Endothelial cell of umbilical vein (primary cell): ENCODE results near the gene HOXD8. TPM values are rescaled to one million over a fixed set of nuclear protein-coding genes. Genes with fewer than 3 reads are reported as not detected.

Source experiments
- BruUV-seq: library from RNA; stranded (reverse); fragments of 400-500 nt; replicated peaks from 2 replicates; lab custom pipeline; 2021; lab: Mats Ljungman, UMichigan
- CTCF ChIA-PET: fragments of 300-600, 350-600 bp; sonication (Branson Sonifier 250); formaldehyde crosslinking; loops from one replicate; lab custom pipeline; 2021; ENCODE audit warnings: antibody characterized with exemption, inconsistent platforms; lab: Charles Lee
- POLR2A ChIA-PET: fragments of 300-600, 350-600 bp; sonication (Branson Sonifier 250); formaldehyde crosslinking; loops from one replicate; lab custom pipeline; 2021; ENCODE audit warnings: antibody characterized with exemption, inconsistent platforms; lab: Charles Lee
- DNase-seq: peaks from one replicate; pipeline ENCODE4 v3.0.0-alpha.2; 2011; ENCODE audit warnings: low read depth, low spot score
- FAIRE-seq: peaks from 2 replicates; lab custom pipeline; 2011; peaks lifted over from hg19 to GRCh38; lab: Jason Lieb, UNC
- H2AFZ ChIP-seq: 2 replicates; pipeline ENCODE4 v1.6.0; 2012; ENCODE audit warnings: low read depth, low read length, control low read depth, inconsistent platforms
- H3K27ac ChIP-seq: 2 replicates; pipeline ENCODE4 v1.5.1; 2011; ENCODE audit warnings: low read depth, mild to moderate bottlenecking, control low read depth, low read length, moderate library complexity; ENCODE audit not compliant: insufficient read depth
- H3K27me3 ChIP-seq, 2 experiments: 2 replicates each; pipeline versions ENCODE4 v1.6.0 to v1.6.1; 2011; ENCODE audit warnings: low read length in 2 of 2, mixed read lengths in 1 of 2; ENCODE audit not compliant: control insufficient read depth in 2 of 2, insufficient read depth in 2 of 2
- H3K36me3 ChIP-seq, 2 experiments: 2 replicates in 1 of 2; 3 replicates in 1 of 2; pipeline ENCODE4 v1.5.1; 2011; ENCODE audit warnings: low read length in 2 of 2, mild to moderate bottlenecking in 1 of 2, moderate library complexity in 1 of 2; ENCODE audit not compliant: control insufficient read depth in 2 of 2, insufficient read depth in 2 of 2; ENCODE audit errors: extremely low read depth in 1 of 2
- H3K4me1 ChIP-seq: 3 replicates; pipeline ENCODE4 v1.5.1; 2011; ENCODE audit warnings: mild to moderate bottlenecking, low read length; ENCODE audit not compliant: control insufficient read depth, insufficient read depth; ENCODE audit errors: extremely low read depth
- H3K4me2 ChIP-seq: 2 replicates; pipeline ENCODE4 v1.6.1; 2011; ENCODE audit warnings: low read length, control low read depth, mixed read lengths; ENCODE audit not compliant: insufficient read depth
- H3K4me3 ChIP-seq, 3 experiments: fragments of 200-600 bp in 1 of 3; sonication (generic), shearing (Covaris generic) in 1 of 3; replicated peaks in 1 of 3; 2 replicates each; pipeline ENCODE4 v1.5.1; 2011 to 2016; ENCODE audit warnings: control low read depth in 3 of 3, low read length in 3 of 3, mild to moderate bottlenecking in 2 of 3, inconsistent platforms in 1 of 3, low read depth in 1 of 3, moderate library complexity in 1 of 3; ENCODE audit not compliant: insufficient read depth in 1 of 3
- H3K79me2 ChIP-seq: 2 replicates; pipeline ENCODE4 v1.6.0; 2012; ENCODE audit warnings: low read length, inconsistent platforms; ENCODE audit not compliant: control insufficient read depth, insufficient read depth
- H3K9ac ChIP-seq: replicated peaks from 2 replicates; pipeline ENCODE3; 2011; ENCODE audit warnings: low read length, control low read depth; ENCODE audit not compliant: insufficient read depth; ENCODE audit errors: extremely low read depth
- H3K9me1 ChIP-seq: replicated peaks from 3 replicates; pipeline ENCODE4 v1.6.0; 2011; ENCODE audit warnings: mild to moderate bottlenecking, low read length; ENCODE audit not compliant: control insufficient read depth, insufficient read depth; ENCODE audit errors: extremely low read depth
- H3K9me3 ChIP-seq: replicated peaks from 2 replicates; pipeline ENCODE4 v1.5.1; 2012; ENCODE audit warnings: low read length, inconsistent platforms; ENCODE audit not compliant: control insufficient read depth, insufficient read depth
- H4K20me1 ChIP-seq: replicated peaks from 2 replicates; pipeline ENCODE3; 2011; ENCODE audit warnings: mild to moderate bottlenecking, low read length; ENCODE audit not compliant: control insufficient read depth, insufficient read depth; ENCODE audit errors: extremely low read depth
- EZH2 ChIP-seq: IDR thresholded peaks from 2 replicates; pipeline ENCODE4 v1.6.1; 2012; ENCODE audit warnings: borderline replicate concordance, low read depth, mild to moderate bottlenecking, moderate library complexity, low read length, inconsistent platforms; ENCODE audit not compliant: severe bottlenecking
- FOS ChIP-seq: IDR thresholded peaks from 2 replicates; pipeline ENCODE4 v1.6.1; 2011; ENCODE audit warnings: mild to moderate bottlenecking, low read length, moderate library complexity, borderline replicate concordance; ENCODE audit not compliant: insufficient read depth
- GATA2 ChIP-seq: IDR thresholded peaks from 2 replicates; pipeline ENCODE4 v1.7.0; 2011; ENCODE audit warnings: low read depth, mild to moderate bottlenecking, moderate library complexity, mixed read lengths, low read length; ENCODE audit not compliant: insufficient read length, insufficient read depth
- JUN ChIP-seq: IDR thresholded peaks from 2 replicates; pipeline ENCODE4 v1.6.1; 2011; ENCODE audit warnings: borderline replicate concordance, low read depth; ENCODE audit not compliant: insufficient read length, insufficient read depth
- MAX ChIP-seq: IDR thresholded peaks from 2 replicates; pipeline ENCODE4 v1.6.1; 2011; ENCODE audit not compliant: insufficient read depth, insufficient read length
- MYC ChIP-seq: IDR thresholded peaks from one replicate; pipeline ENCODE4 v1.6.1; 2011; ENCODE audit warnings: mild to moderate bottlenecking, low read depth, low read length
- POLR2A ChIP-seq: IDR thresholded peaks from 2 replicates; pipeline ENCODE4 v1.6.1; 2012; ENCODE audit warnings: low read depth, mild to moderate bottlenecking, control low read depth, low read length
- POLR2AphosphoS5 ChIP-seq: IDR thresholded peaks from 2 replicates; pipeline ENCODE4 v1.6.1; 2012; ENCODE audit warnings: low read depth, mild to moderate bottlenecking, control low read depth, low read length, moderate library complexity; ENCODE audit not compliant: insufficient read depth
- dilution Hi-C: fragments of 300-500 bp; cut with MboI; formaldehyde crosslinking; loops from one replicate; pipeline ENCODE4 v1.15.0; 2019; ENCODE audit warnings: low sequenced_read_pairs; ENCODE audit not compliant: extremely low pct_ligation_motif_present
- intact Hi-C: fragments of 100-400 bp; cut with micrococcal nuclease; formaldehyde crosslinking; loops from one replicate; pipeline ENCODE4 v1.10.0; 2022
- polyA plus RNA-seq, 4 experiments: library from polyadenylated mRNA; depleted of rRNA in 3 of 4; stranded (reverse) in 3 of 4; unstranded in 1 of 4; fragments of >200 nt; gene quantifications; 2 replicates each; pipeline versions ENCODE4 v1.2.1 to v1.2.3, GENCODE V29; 2011 to 2012; ENCODE audit warnings: missing spikeins in 1 of 4
- total RNA-seq: library from RNA; stranded (reverse); gene quantifications from 2 replicates; pipeline ENCODE4 v1.2.3, GENCODE V29; 2021
- TF ChIP-seq, protein P1 (sequence below), 2 donors: IDR thresholded peaks; 1 replicate in 1 of 2; 2 replicates in 1 of 2; pipeline ENCODE4 v1.5.1; 2011; ENCODE audit warnings: low read length in 2 of 2, mild to moderate bottlenecking in 2 of 2, moderate library complexity in 2 of 2, control low read depth in 1 of 2, inconsistent platforms in 1 of 2, low read depth in 1 of 2; ENCODE audit not compliant: insufficient read depth in 1 of 2; ENCODE audit errors: extremely low read depth in 1 of 2

HOXD8 gene
- total and polyA plus RNA-seq, 2 donors (not counting 3 experiments of a cell fraction or from before 2014, with no cell fraction given) = 6.4 to 15.6 TPM

DNA sequence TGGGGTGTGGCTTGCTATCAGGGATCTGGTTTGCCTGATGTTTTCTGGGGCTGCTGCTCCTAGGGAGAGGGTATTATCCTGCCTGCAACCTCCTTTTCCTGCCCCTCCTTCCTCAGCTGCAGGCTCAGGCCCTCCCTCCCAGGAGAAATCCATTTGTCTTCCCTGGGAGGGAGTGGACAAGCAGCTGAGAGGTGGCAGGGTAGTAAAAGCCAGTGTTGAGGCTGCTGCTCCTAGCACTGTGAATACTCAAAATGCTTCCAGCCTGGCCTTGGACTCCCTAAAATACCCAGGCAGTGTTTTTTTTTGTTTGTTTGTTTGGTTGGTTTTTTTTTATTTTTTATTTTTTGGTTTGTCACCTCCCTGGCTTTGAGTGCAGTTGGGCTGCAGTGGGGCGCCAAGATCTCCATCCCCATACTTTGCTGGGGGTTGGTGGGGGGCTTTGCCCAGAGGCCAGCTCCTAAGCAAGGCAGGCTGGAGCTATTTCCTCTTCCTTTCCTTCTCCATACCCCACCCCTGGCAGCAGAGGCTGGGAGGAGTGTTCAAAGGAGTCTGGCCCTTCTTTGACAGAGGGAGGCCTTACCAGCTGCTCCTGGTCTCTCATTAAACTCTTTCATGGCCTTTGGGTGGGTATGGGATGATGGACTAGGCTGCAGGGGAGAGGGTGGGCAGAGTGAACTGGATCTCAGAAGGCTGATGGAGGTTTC, 41.2 kb downstream of the HOXD8 start:
- H3K9me1 ChIP-seq = no peaks in the 10 kb centered on the region
- CTCF ChIA-PET = interaction anchor here (1.1 to 1.8 kb wide), 2 partner anchors 9 to 384 kb away, joined by 4 to 5 read pairs; no protein-coding TSS in a partner anchor
- H3K36me3 ChIP-seq = no peaks in the 10 kb centered on the region
- H2AFZ ChIP-seq = no peak overlapping the region
- H3K4me1 ChIP-seq = no peaks in the 10 kb centered on the region
- no peak for FAIRE-seq
- H3K4me3 ChIP-seq = no peak overlapping the region
- TF ChIP-seq FOS (no peak), EZH2 (no peak), JUN (no peak), MYC (no peak), POLR2A (no peak)
- POLR2A ChIA-PET = no interaction called here
- no peak overlapping the region for H3K4me2 ChIP-seq
- H3K27me3 ChIP-seq = peaks cover 0 to 2% of the 10 kb centered on the region in 2 experiments
- H3K9me3 ChIP-seq = no peaks in the 10 kb centered on the region
- dilution Hi-C loops = no loop called here
- no peaks in the 10 kb centered on the region for H4K20me1 ChIP-seq
- DNase-seq = peak; percentile 17
- no TSS peak for BruUV-seq
- H3K79me2 ChIP-seq = no peaks in the 10 kb centered on the region
- intact Hi-C loops = no loop called here
- H3K9ac ChIP-seq = no peak overlapping the region
- no peak overlapping the region for H3K27ac ChIP-seq

GRCh38 chr2:176171351-176172006, 42.0 kb downstream of the HOXD8 start:
- no peak for DNase-seq
- H2AFZ ChIP-seq = no peak overlapping the region

More at GRCh38 chr2:176171351-176172006, 42.0 kb downstream of the HOXD8 start:
- Histone ChIP-seq H3K9me1 (no peaks in the 10 kb centered on the region), H3K79me2 (no peaks in the 10 kb centered on the region), H3K36me3 (no peaks in the 10 kb centered on the region), H4K20me1 (no peaks in the 10 kb centered on the region), H3K4me2 (no peak overlapping the region), H3K27me3 (no peaks in the 10 kb centered on the region), H3K9ac (no peak overlapping the region), H3K27ac (no peak overlapping the region), H3K4me1 (no peaks in the 10 kb centered on the region), H3K9me3 (no peaks in the 10 kb centered on the region), H3K4me3 (no peak overlapping the region)
- FAIRE-seq = no peak
- POLR2A ChIA-PET = no interaction called here
- no TSS peak for BruUV-seq
- intact Hi-C loops = no loop called here
- dilution Hi-C loops = no loop called here
- CTCF ChIA-PET = interaction anchor here (1.1 to 1.8 kb wide), 2 partner anchors 9 to 383 kb away, joined by 4 to 5 read pairs; no protein-coding TSS in a partner anchor
- no peak for TF ChIP-seq EZH2
- TF ChIP-seq POLR2A = no peak
- no peak for TF ChIP-seq POLR2AphosphoS5
- TF ChIP-seq, protein P1, sequence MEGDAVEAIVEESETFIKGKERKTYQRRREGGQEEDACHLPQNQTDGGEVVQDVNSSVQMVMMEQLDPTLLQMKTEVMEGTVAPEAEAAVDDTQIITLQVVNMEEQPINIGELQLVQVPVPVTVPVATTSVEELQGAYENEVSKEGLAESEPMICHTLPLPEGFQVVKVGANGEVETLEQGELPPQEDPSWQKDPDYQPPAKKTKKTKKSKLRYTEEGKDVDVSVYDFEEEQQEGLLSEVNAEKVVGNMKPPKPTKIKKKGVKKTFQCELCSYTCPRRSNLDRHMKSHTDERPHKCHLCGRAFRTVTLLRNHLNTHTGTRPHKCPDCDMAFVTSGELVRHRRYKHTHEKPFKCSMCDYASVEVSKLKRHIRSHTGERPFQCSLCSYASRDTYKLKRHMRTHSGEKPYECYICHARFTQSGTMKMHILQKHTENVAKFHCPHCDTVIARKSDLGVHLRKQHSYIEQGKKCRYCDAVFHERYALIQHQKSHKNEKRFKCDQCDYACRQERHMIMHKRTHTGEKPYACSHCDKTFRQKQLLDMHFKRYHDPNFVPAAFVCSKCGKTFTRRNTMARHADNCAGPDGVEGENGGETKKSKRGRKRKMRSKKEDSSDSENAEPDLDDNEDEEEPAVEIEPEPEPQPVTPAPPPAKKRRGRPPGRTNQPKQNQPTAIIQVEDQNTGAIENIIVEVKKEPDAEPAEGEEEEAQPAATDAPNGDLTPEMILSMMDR (IDR thresholded peaks at IDR 0.05; ENCODE audit: extremely low read depth in 1 of 2, insufficient read depth in 1 of 2, low read depth in 1 of 2, low read length in 2 of 2) = no peak
- TF ChIP-seq GATA2 = no peak
- TF ChIP-seq JUN = no peak
- TF ChIP-seq FOS = no peak
- TF ChIP-seq MYC = no peak
- no peak for TF ChIP-seq MAX
